H1 (cell line): ENCODE measurements around the gene EWSR1. TPM values are rescaled to one million over a fixed set of nuclear protein-coding genes. Genes with fewer than 3 reads are reported as not detected.

Experiments
- CTCF ChIA-PET: fragments of 300-600 bp; sonication (Branson Sonifier 250); formaldehyde crosslinking; loops from one replicate; lab custom pipeline; 2021; ENCODE audit not compliant: partially characterized antibody; lab: Charles Lee
- POLR2A ChIA-PET: fragments of 300-600 bp; sonication (Branson Sonifier 250); formaldehyde crosslinking; loops from one replicate; lab custom pipeline; 2021; ENCODE audit warnings: inconsistent platforms; ENCODE audit not compliant: partially characterized antibody; lab: Charles Lee
- DNase-seq, 2 experiments: peaks; one replicate each; pipeline versions ENCODE4 v3.0.0 to v3.0.0-alpha.2; 2010 to 2022; ENCODE audit warnings: low spot score in 2 of 2, low read depth in 1 of 2, mixed read lengths in 1 of 2
- FAIRE-seq: peaks from 2 replicates; lab custom pipeline; 2011; peaks lifted over from hg19 to GRCh38; lab: Jason Lieb, UNC
- H2AFZ ChIP-seq: 2 replicates; pipeline ENCODE4 v1.8.1; 2012; ENCODE audit warnings: low read length, inconsistent platforms
- H2AK5ac ChIP-seq: 2 replicates; pipeline ENCODE4 v1.6.1; 2013; ENCODE audit warnings: low read depth, low read length
- H2BK120ac ChIP-seq: replicated peaks from 2 replicates; pipeline ENCODE3; 2013; ENCODE audit warnings: low read depth, low read length, inconsistent platforms
- H2BK12ac ChIP-seq: 2 replicates; pipeline ENCODE4 v1.6.1; 2013; ENCODE audit warnings: low read depth, low read length
- H2BK15ac ChIP-seq: 2 replicates; pipeline ENCODE4 v1.6.1; 2013; ENCODE audit warnings: low read length
- H2BK20ac ChIP-seq: 2 replicates; pipeline ENCODE4 v1.6.1; 2013; ENCODE audit warnings: low read length
- H2BK5ac ChIP-seq: 2 replicates; pipeline ENCODE4 v1.6.1; 2013; ENCODE audit warnings: low read depth, low read length
- H3K14ac ChIP-seq: 2 replicates; pipeline ENCODE4 v1.6.1; 2013; ENCODE audit warnings: inconsistent platforms; ENCODE audit not compliant: insufficient read length
- H3K18ac ChIP-seq: 2 replicates; pipeline ENCODE4 v1.6.1; 2013; ENCODE audit warnings: low read length; ENCODE audit errors: extremely low read depth
- H3K23ac ChIP-seq: 2 replicates; pipeline ENCODE4 v1.6.1; 2013; ENCODE audit warnings: inconsistent platforms; ENCODE audit not compliant: insufficient read length
- H3K23me2 ChIP-seq: 2 replicates; pipeline ENCODE4 v1.6.1; 2013; ENCODE audit warnings: low read depth, low read length
- H3K27ac ChIP-seq: 2 replicates; pipeline ENCODE4 v1.6.1; 2011; ENCODE audit warnings: low read depth, low read length, inconsistent platforms
- H3K27me3 ChIP-seq, 4 experiments: replicated peaks in 1 of 4; 1 replicate in 1 of 4; 2 replicates in 3 of 4; pipeline versions ENCODE4 v1.6.1 to v1.8.1; 2011 to 2013; ENCODE audit warnings: low read length in 3 of 4, mild to moderate bottlenecking in 3 of 4, inconsistent platforms in 2 of 4, mixed read lengths in 2 of 4, moderate library complexity in 1 of 4; ENCODE audit not compliant: control insufficient read depth in 3 of 4, insufficient read depth in 3 of 4; ENCODE audit errors: extremely low read depth in 1 of 4
- H3K36me3 ChIP-seq, 4 experiments: 2 replicates each; pipeline versions ENCODE4 v1.6.1 to v1.8.1; 2011 to 2013; ENCODE audit warnings: mild to moderate bottlenecking in 4 of 4, low read length in 3 of 4, moderate library complexity in 2 of 4, control low read depth in 1 of 4, inconsistent platforms in 1 of 4; ENCODE audit not compliant: insufficient read depth in 4 of 4, control insufficient read depth in 2 of 4
- H3K4ac ChIP-seq: replicated peaks from 2 replicates; pipeline ENCODE3; 2013; ENCODE audit warnings: low read length, low read depth, mixed read lengths, inconsistent platforms; ENCODE audit not compliant: insufficient read length
- H3K4me1 ChIP-seq, 4 experiments: replicated peaks in 1 of 4; 1 replicate in 1 of 4; 2 replicates in 3 of 4; pipeline versions ENCODE4 v1.6.1 to v1.8.1; 2011 to 2013; ENCODE audit warnings: low read length in 3 of 4, inconsistent platforms in 2 of 4, mixed read lengths in 1 of 4; ENCODE audit not compliant: insufficient read depth in 4 of 4, control insufficient read depth in 3 of 4
- H3K4me2 ChIP-seq, 2 experiments: 2 replicates each; pipeline versions ENCODE4 v1.6.1 to v1.8.1; 2011 to 2013; ENCODE audit warnings: low read depth in 2 of 2, low read length in 2 of 2, control low read depth in 1 of 2, inconsistent platforms in 1 of 2, mild to moderate bottlenecking in 1 of 2; ENCODE audit not compliant: insufficient read depth in 1 of 2
- H3K4me3 ChIP-seq, 4 experiments: fragments of 200-600, 300-600 bp in 1 of 4; sonication (generic), shearing (Covaris generic), sonication (Bioruptor Twin) in 1 of 4; 2 replicates each; pipeline versions ENCODE4 v1.5.1 to v1.8.1; 2011 to 2016; ENCODE audit warnings: low read length in 4 of 4, low read depth in 3 of 4, control low read depth in 2 of 4, inconsistent platforms in 2 of 4, mild to moderate bottlenecking in 2 of 4, mixed read lengths in 1 of 4, moderate library complexity in 1 of 4; ENCODE audit not compliant: insufficient read depth in 2 of 4; ENCODE audit errors: extremely low read depth in 1 of 4
- H3K56ac ChIP-seq: replicated peaks from 2 replicates; pipeline ENCODE3; 2013; ENCODE audit warnings: low read depth, mild to moderate bottlenecking, mixed read lengths, low read length, inconsistent platforms; ENCODE audit not compliant: insufficient read length
- H3K79me1 ChIP-seq: 2 replicates; pipeline ENCODE4 v1.6.1; 2013; ENCODE audit warnings: low read depth, low read length, control low read depth
- H3K79me2 ChIP-seq, 2 experiments: 2 replicates each; pipeline versions ENCODE4 v1.6.1 to v1.8.1; 2012 to 2013; ENCODE audit warnings: low read length in 2 of 2, mild to moderate bottlenecking in 2 of 2, inconsistent platforms in 1 of 2; ENCODE audit not compliant: insufficient read depth in 2 of 2, control insufficient read depth in 1 of 2
- H3K9ac ChIP-seq, 4 experiments: replicated peaks in 1 of 4; 1 replicate in 1 of 4; 2 replicates in 3 of 4; pipeline versions ENCODE4 v1.6.1 to v1.8.1; 2011 to 2013; ENCODE audit warnings: low read depth in 3 of 4, low read length in 3 of 4, control low read depth in 2 of 4, mild to moderate bottlenecking in 2 of 4, moderate library complexity in 2 of 4, inconsistent platforms in 1 of 4; ENCODE audit errors: extremely low read depth in 1 of 4
- H3K9me3 ChIP-seq, 2 experiments: 2 replicates each; pipeline versions ENCODE4 v1.6.1 to v1.8.1; 2012 to 2013; ENCODE audit warnings: mild to moderate bottlenecking in 2 of 2, moderate library complexity in 2 of 2, control low read depth in 1 of 2, inconsistent platforms in 1 of 2, low read depth in 1 of 2, low read length in 1 of 2, mixed read lengths in 1 of 2; ENCODE audit not compliant: insufficient read depth in 2 of 2
- H4K20me1 ChIP-seq, 2 experiments: replicated peaks in 1 of 2; 2 replicates each; pipeline versions ENCODE3 to v1.8.1; 2011 to 2013; ENCODE audit warnings: inconsistent platforms in 2 of 2, low read length in 2 of 2, mild to moderate bottlenecking in 1 of 2; ENCODE audit not compliant: insufficient read depth in 2 of 2, control insufficient read depth in 1 of 2
- H4K5ac ChIP-seq: 2 replicates; pipeline ENCODE4 v1.6.1; 2013; ENCODE audit warnings: low read length, low read depth, mixed read lengths, inconsistent platforms; ENCODE audit not compliant: insufficient read length
- H4K8ac ChIP-seq: 2 replicates; pipeline ENCODE4 v1.8.0; 2013; ENCODE audit warnings: mild to moderate bottlenecking, moderate library complexity, low read length, inconsistent platforms; ENCODE audit not compliant: insufficient read depth; ENCODE audit errors: extremely low read depth
- H4K91ac ChIP-seq: replicated peaks from 2 replicates; pipeline ENCODE3; 2013; ENCODE audit warnings: low read length, mixed read lengths, inconsistent platforms; ENCODE audit not compliant: insufficient read length
- BACH1 ChIP-seq: IDR thresholded peaks from 2 replicates; pipeline ENCODE4 v1.6.1; 2012; ENCODE audit warnings: low read length, improper control_type of control experiment
- BCL11A ChIP-seq, 2 experiments: IDR thresholded peaks; one replicate each; pipeline ENCODE4 v1.6.1; 2011; ENCODE audit warnings: low read depth in 2 of 2, low read length in 2 of 2, mild to moderate bottlenecking in 2 of 2
- CEBPB ChIP-seq: IDR thresholded peaks from 2 replicates; pipeline ENCODE4 v1.6.1; 2012; ENCODE audit warnings: low read depth, low read length
- CREB1 ChIP-seq: IDR thresholded peaks from 2 replicates; pipeline ENCODE4 v1.6.1; 2012; ENCODE audit warnings: inconsistent platforms
- KDM4A ChIP-seq: IDR thresholded peaks from one replicate; pipeline ENCODE4 v1.7.1; 2012; ENCODE audit warnings: low read depth, mild to moderate bottlenecking, moderate library complexity, low read length, inconsistent platforms; ENCODE audit not compliant: severe bottlenecking
- KDM5A ChIP-seq: fragments of 200-600 bp; IDR thresholded peaks from 2 replicates; pipeline ENCODE4 v1.7.1; 2012; ENCODE audit warnings: mild to moderate bottlenecking, low read length, inconsistent platforms, mixed read lengths
- NANOG ChIP-seq: IDR thresholded peaks from 2 replicates; pipeline ENCODE4 v1.6.1; 2011; ENCODE audit warnings: low read length, low read depth, mild to moderate bottlenecking, inconsistent platforms; ENCODE audit not compliant: insufficient read depth, poor library complexity, severe bottlenecking
- RNF2 ChIP-seq: fragments of 200-900, 300-1000 bp; sonication (generic); IDR thresholded peaks from 2 replicates; pipeline ENCODE4 v1.7.1; 2016; ENCODE audit warnings: borderline replicate concordance, low read depth, mild to moderate bottlenecking, antibody characterized with exemption, low read length; ENCODE audit not compliant: poor library complexity, severe bottlenecking; ENCODE audit errors: missing control alignments
- SIN3A ChIP-seq, 2 experiments: IDR thresholded peaks in 1 of 2; conservative IDR thresholded peaks in 1 of 2; 2 replicates each; pipeline ENCODE4 v1.6.1; 2011 to 2012; ENCODE audit warnings: low read length in 2 of 2, improper control_type of control experiment in 1 of 2, low read depth in 1 of 2, mild to moderate bottlenecking in 1 of 2
- TBP ChIP-seq: IDR thresholded peaks from 2 replicates; pipeline ENCODE4 v1.6.1; 2011; ENCODE audit warnings: low read depth, low read length, improper control_type of control experiment
- WGBS, 2 experiments: shearing (Covaris generic) in 1 of 2; methylation state at CpG; one replicate each; pipeline versions ENCODE4 v1.1.6 to v1.1.7; 2013 to 2015; ENCODE audit warnings: low lambda C conversion rate in 2 of 2, mixed read lengths in 2 of 2, inconsistent platforms in 1 of 2, low coverage in 1 of 2, missing lambda C conversion rate in 1 of 2; ENCODE audit not compliant: insufficient replicate concordance in 2 of 2, insufficient coverage in 1 of 2, insufficient read length in 1 of 2; ENCODE audit errors: extremely low coverage in 1 of 2, missing lambda C conversion rate in 1 of 2; 5-methylcytosine and 5-hydroxymethylcytosine counted together
- polyA plus RNA-seq, 7 experiments: library from polyadenylated mRNA; depleted of rRNA in 3 of 7; stranded (reverse) in 5 of 7; unstranded in 2 of 7; fragments of >200 nt in 5 of 7; fragments of 200-250 nt in 2 of 7; gene quantifications; 1 replicate in 5 of 7; 2 replicates in 1 of 7; 4 replicates in 1 of 7; pipeline versions ENCODE4 v1.2.1 to v1.2.3, GENCODE V29; 2011 to 2013; ENCODE audit warnings: missing spikeins in 2 of 7, mixed read lengths in 2 of 7
- total RNA-seq: library from RNA; stranded (reverse); fragmentation: NEBNext Ultra II Directional; extraction: Animal tissue kit (Norgen Biotek cat#: 25700); gene quantifications from 2 replicates; pipeline ENCODE4 v1.2.1, GENCODE V29; 2021
- TF ChIP-seq, protein P1 (sequence below): IDR thresholded peaks from 2 replicates; pipeline ENCODE4 v1.6.1; 2011; ENCODE audit warnings: low read depth, mild to moderate bottlenecking, low read length; ENCODE audit not compliant: insufficient read depth

The EWSR1 gene
- total and polyA plus RNA-seq, 2 of the 8 experiments (the other 6 are each of a cell fraction or from before 2014, with no cell fraction given), result 387 to 930 TPM

DNA sequence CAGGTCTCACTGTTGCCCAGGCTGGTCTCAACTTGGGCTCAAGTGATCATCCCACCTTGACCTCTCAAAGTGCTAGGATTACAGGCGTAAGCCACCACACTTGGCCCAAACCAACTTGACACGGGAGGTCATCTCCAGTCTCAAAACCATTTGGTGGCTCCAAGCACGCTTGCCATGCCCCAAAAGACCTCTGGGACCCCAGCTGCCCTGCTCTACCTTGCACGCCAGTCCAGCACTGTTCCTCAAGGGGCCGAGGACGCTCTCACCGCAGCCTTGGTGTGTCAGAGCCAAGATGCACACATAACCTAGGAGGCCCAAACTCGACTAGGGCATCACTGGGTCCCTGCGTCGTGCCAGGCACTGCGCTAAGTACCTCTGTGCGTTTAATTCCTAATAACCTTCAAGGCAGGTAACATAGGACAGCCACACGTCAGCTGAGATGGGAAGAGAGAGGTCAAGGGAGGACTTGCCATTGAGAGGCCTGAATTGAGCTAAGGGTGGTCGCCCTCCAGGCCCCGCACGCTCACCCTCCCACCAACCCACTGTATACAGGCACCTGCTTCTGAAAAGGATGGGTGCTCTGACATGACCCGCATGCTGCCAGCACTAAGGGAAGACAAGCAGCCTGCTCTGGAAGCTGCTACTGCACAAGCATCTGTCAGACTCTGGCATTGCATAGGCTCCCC is 33.8 kb downstream of the EWSR1 start:
- Histone ChIP-seq H4K91ac (no peak overlapping the region), H2BK20ac (no peak overlapping the region), H3K4ac (no peak overlapping the region), H2AK5ac (peak overlapping the region; percentile 39; the same call in 1 of the 2 replicates), H3K79me1 (no peaks in the 10 kb centered on the region; the same call in 1 of the 2 replicates), H3K4me3 (no peak overlapping the region), H3K27me3 (no peaks in the 10 kb centered on the region), H3K56ac (no peak overlapping the region), H4K20me1 (peaks cover 9 to 16% of the 10 kb centered on the region in 2 experiments), H4K5ac (no peak overlapping the region), H2BK12ac (0 out of 2 replicates have a peak overlapping the region, but pooled peaks have one; percentile 50), H2BK15ac (no peak overlapping the region), H3K18ac (no peak overlapping the region), H2BK5ac (no peak overlapping the region), H3K9me3 (no peaks in the 10 kb centered on the region), H3K23me2 (peaks cover 4% of the 10 kb centered on the region; the same call in 1 of the 2 replicates), H3K9ac (no peak overlapping the region; a peak in 1 of 7 replicates), H4K8ac (no peak overlapping the region), H3K79me2 (no peaks in the 10 kb centered on the region), H3K36me3 (peaks cover 28 to 41% (median 30%) of the 10 kb centered on the region in 4 experiments), H3K23ac (no peak overlapping the region), H2BK120ac (no peak overlapping the region), H3K4me2 (no peak overlapping the region), H3K4me1 (peaks cover 0 to 7% (median 1%) of the 10 kb centered on the region in 4 experiments; a peak in 4 of 7 replicates), H2AFZ (no peak overlapping the region), H3K14ac (no peak overlapping the region), H3K27ac (no peak overlapping the region)
- FAIRE-seq (no peak), DNase-seq (peak in 1 of 2 experiments; percentile 53)
- 93% methylated on average over 17 of the region's 17 CpGs; no CpG with 5 or more reads in 1 of the 2 experiments for WGBS, 2 experiments
- ChIA-PET CTCF (interaction anchor here (1.3 to 4.8 kb wide), 5 partner anchors 7 to 26 kb away, joined by 4 to 41 read pairs (median 6); no protein-coding TSS in a partner anchor), POLR2A (interaction anchor here (0.7 to 9.1 kb wide), 14 partner anchors 9 to 252 kb away, joined by 3 to 147 read pairs (median 8); partner anchors contain the start of genes EWSR1, RASL10A, RHBDD3 and THOC5)
- TF ChIP-seq KDM4A (no peak), SIN3A (conservative IDR thresholded peaks at IDR 0.05 in 1 of 2, IDR thresholded peaks at IDR 0.05 in 1 of 2; ENCODE audit: low read depth in 1 of 2, low read length in 2 of 2) (no peak), CREB1 (no peak), NANOG (no peak), RNF2 (no peak), CEBPB (no peak), BCL11A (IDR thresholded peaks at IDR 0.05; ENCODE audit: low read depth in 2 of 2, low read length in 2 of 2) (no peak), TBP (no peak), KDM5A (no peak), BACH1 (no peak)
- TF ChIP-seq, protein P1, sequence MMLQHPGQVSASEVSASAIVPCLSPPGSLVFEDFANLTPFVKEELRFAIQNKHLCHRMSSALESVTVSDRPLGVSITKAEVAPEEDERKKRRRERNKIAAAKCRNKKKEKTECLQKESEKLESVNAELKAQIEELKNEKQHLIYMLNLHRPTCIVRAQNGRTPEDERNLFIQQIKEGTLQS, result no peak
